C4-2B (cell line): ENCODE measurements around the gene SPATA16.
A peak's percentile ranks its signal among the peaks of the same experiment; 100 is the strongest.
"Not testable (repeated sequence)": the region's sequence is repeated elsewhere in the genome, so short reads cannot be mapped to it uniquely, and the experiment has no call there.

Experiments
- H3K27ac ChIP-seq: fragments of 450-650 bp; 2 replicates; pipeline ENCODE4 v1.5.1; 2017
- CTCF ChIP-seq: fragments of 450-650 bp; conservative IDR thresholded peaks from 2 replicates; pipeline ENCODE4 v1.5.1; 2017; ENCODE audit warnings: mild to moderate bottlenecking
- ZFX ChIP-seq: fragments of 450-650 bp; IDR thresholded peaks from 2 replicates; pipeline ENCODE4 v1.6.1; 2017

SPATA16 gene

GRCh38 chr3:172908771-172909270 is 232.2 kb downstream of the SPATA16 start:
- H3K27ac ChIP-seq: no peak overlapping the region
- no peak for TF ChIP-seq ZFX
- no peak for TF ChIP-seq CTCF

GRCh38 chr3:172905451-172905850 is 235.6 kb downstream of the SPATA16 start:
- TF ChIP-seq ZFX: no peak
- TF ChIP-seq CTCF: no peak
- no peak overlapping the region for H3K27ac ChIP-seq

GRCh38 chr3:172904711-172905373 is 236.2 kb downstream of the SPATA16 start:
- TF ChIP-seq ZFX: no peak
- no peak for TF ChIP-seq CTCF
- no peak overlapping the region for H3K27ac ChIP-seq

- no peak for TF ChIP-seq CTCF
- no peak for TF ChIP-seq ZFX
- no peak overlapping the region for H3K27ac ChIP-seq
Observed at GRCh38 chr3:172903642-172904320, 237.3 kb downstream of the SPATA16 start.

GRCh38 chr3:172892158-172892557 is 248.9 kb downstream of the SPATA16 start:
- no peak overlapping the region for H3K27ac ChIP-seq
- TF ChIP-seq CTCF: no peak
- TF ChIP-seq ZFX: no peak

- no peak overlapping the region for H3K27ac ChIP-seq
- no peak for TF ChIP-seq ZFX
- 0 out of 2 replicates have a peak, but pooled peaks have one; percentile 6 for TF ChIP-seq CTCF
Observed at GRCh38 chr3:172885704-172886103, 255.3 kb downstream of the SPATA16 start.

DNA sequence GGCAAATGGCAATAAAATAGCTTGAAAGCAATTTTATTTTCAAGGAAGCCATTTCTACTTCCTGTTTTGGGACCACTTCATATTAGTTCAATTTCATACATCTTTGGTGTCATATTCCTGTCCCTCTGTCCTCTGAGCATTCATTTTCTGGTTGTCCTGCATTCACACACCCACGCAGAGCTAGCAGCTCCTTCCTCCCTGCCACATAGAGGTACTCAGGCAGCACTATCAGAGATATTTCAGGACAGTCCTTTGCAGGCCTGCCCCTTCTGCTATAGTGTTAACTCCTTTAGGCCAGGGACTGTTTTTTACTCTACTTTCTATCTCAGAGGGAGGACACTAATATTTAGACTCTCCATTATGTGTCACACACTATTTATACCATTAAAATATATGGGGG is 258.5 kb downstream of the SPATA16 start:
- TF ChIP-seq CTCF (no peak), ZFX (no peak)
- H3K27ac ChIP-seq: no peak overlapping the region

GRCh38 chr3:172879381-172879780 is 261.7 kb downstream of the SPATA16 start:
- H3K27ac ChIP-seq: not testable (repeated sequence)
